Measurements from ENCODE around the gene GTF3C5. TPM values are rescaled to one million over a fixed set of nuclear protein-coding genes. Genes with fewer than 3 reads are reported as not detected.

GTF3C5 gene
- total and polyA plus RNA-seq, 2 of the 4 experiments (the other 2 are of a cell fraction), result 49.1 to 52.3 TPM

- H3K18ac ChIP-seq (ENCODE audit: low read depth, low read length), result no peak overlapping the region
- H2AK5ac ChIP-seq (ENCODE audit: low read depth, low read length), result no peak overlapping the region
- no peak overlapping the region for H3K9ac ChIP-seq (ENCODE audit: low read depth, low read length)
- no peaks in the 10 kb centered on the region for H3K79me1 ChIP-seq (ENCODE audit: low read depth in 1 of 2, low read length in 2 of 2)
- WGBS, 2 experiments (ENCODE audit: extremely low coverage in 2 of 2, insufficient read length in 1 of 2), result 67% methylated on average over 1 of the region's 8 CpGs; no CpG with 5 or more reads in 1 of the 2 experiments
- no peak overlapping the region for H3K4me3 ChIP-seq (ENCODE audit: insufficient read depth, low read depth, low read length)
- no peak overlapping the region for H4K91ac ChIP-seq (ENCODE audit: insufficient read depth, low read depth, low read length)
- no peak overlapping the region for H3K23ac ChIP-seq (ENCODE audit: low read depth, low read length)
- no peak overlapping the region for H3K27ac ChIP-seq (ENCODE audit: insufficient read depth, low read length)
- H3K4me1 ChIP-seq (ENCODE audit: control insufficient read depth, insufficient read depth, low read length), result no peaks in the 10 kb centered on the region
- H3K9me3 ChIP-seq (ENCODE audit: control insufficient read depth, insufficient read depth, low read length), result no peaks in the 10 kb centered on the region
- H3K56ac ChIP-seq (ENCODE audit: extremely low read depth, insufficient read depth, low read length), result no peak overlapping the region
- no peak overlapping the region for H2BK120ac ChIP-seq (ENCODE audit: low read depth, low read length)
- intact Hi-C loops (cut with micrococcal nuclease) (no loop called here), dilution Hi-C loops (cut with HindIII; ENCODE audit: low sequenced_read_pairs, unreplicated experiment) (no loop called here), in situ Hi-C loops (cut with MboI; ENCODE audit: low sequenced_read_pairs) (no loop called here)
- H2BK20ac ChIP-seq (ENCODE audit: low read depth, low read length), result no peak overlapping the region
- H2AFZ ChIP-seq (replicated peaks; ENCODE audit: low read length, poor library complexity), result no peak overlapping the region
- POLR2A ChIA-PET (ENCODE audit: unreplicated experiment), result no interaction called here
- no peak overlapping the region for H2BK5ac ChIP-seq (ENCODE audit: low read depth, low read length, poor library complexity, severe bottlenecking)
- TF ChIP-seq CTCF (conservative IDR thresholded peaks at IDR 0.05; ENCODE audit: low read depth, low read length), result no peak
- TF ChIP-seq MAZ (IDR thresholded peaks at IDR 0.05; ENCODE audit: borderline replicate concordance, low read depth, low read length), result no peak
- TF ChIP-seq RAD21 (IDR thresholded peaks at IDR 0.05; ENCODE audit: low read length), result no peak
- no peak for TF ChIP-seq MAFK (IDR thresholded peaks at IDR 0.05; ENCODE audit: low read depth, low read length)
- no peak for TF ChIP-seq BHLHE40 (IDR thresholded peaks at IDR 0.05; ENCODE audit: low read depth, low read length)
- TF ChIP-seq RCOR1 (IDR thresholded peaks at IDR 0.05; ENCODE audit: insufficient replicate concordance, low read length), result no peak
- TF ChIP-seq, protein P1, sequence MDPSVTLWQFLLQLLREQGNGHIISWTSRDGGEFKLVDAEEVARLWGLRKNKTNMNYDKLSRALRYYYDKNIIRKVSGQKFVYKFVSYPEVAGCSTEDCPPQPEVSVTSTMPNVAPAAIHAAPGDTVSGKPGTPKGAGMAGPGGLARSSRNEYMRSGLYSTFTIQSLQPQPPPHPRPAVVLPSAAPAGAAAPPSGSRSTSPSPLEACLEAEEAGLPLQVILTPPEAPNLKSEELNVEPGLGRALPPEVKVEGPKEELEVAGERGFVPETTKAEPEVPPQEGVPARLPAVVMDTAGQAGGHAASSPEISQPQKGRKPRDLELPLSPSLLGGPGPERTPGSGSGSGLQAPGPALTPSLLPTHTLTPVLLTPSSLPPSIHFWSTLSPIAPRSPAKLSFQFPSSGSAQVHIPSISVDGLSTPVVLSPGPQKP (IDR thresholded peaks at IDR 0.05; ENCODE audit: borderline replicate concordance, low read depth, low read length), result no peak
- TF ChIP-seq POLR2A (IDR thresholded peaks at IDR 0.05; ENCODE audit: low read depth, low read length), result no peak
- no peak for TF ChIP-seq USF2 (IDR thresholded peaks at IDR 0.05; ENCODE audit: low read depth, low read length)
- TF ChIP-seq RFX5 (IDR thresholded peaks at IDR 0.05; ENCODE audit: low read depth, low read length), result no peak
- TF ChIP-seq MXI1 (IDR thresholded peaks at IDR 0.05; ENCODE audit: borderline replicate concordance, low read depth, low read length), result no peak
- no peak for TF ChIP-seq CEBPB (IDR thresholded peaks at IDR 0.05; ENCODE audit: low read depth, low read length)
- TF ChIP-seq NFE2L2 (IDR thresholded peaks at IDR 0.05; ENCODE audit: low read depth, low read length), result no peak
- TF ChIP-seq SMC3 (IDR thresholded peaks at IDR 0.05; ENCODE audit: low read depth, low read length), result no peak
- no peak for TF ChIP-seq FOS (IDR thresholded peaks at IDR 0.05; ENCODE audit: low read depth, low read length)
- TF ChIP-seq CHD1 (IDR thresholded peaks at IDR 0.05; ENCODE audit: low read depth, low read length), result no peak
- no peak overlapping the region for H3K4ac ChIP-seq (ENCODE audit: low read depth, low read length)
- no peak overlapping the region for H4K8ac ChIP-seq (ENCODE audit: low read depth in 2 of 2, low read length in 2 of 2)
- H4K5ac ChIP-seq (ENCODE audit: low read depth, low read length), result no peak overlapping the region
- H3K4me2 ChIP-seq (ENCODE audit: low read depth, low read length), result no peak overlapping the region
- H3K9me1 ChIP-seq (ENCODE audit: insufficient read depth, low read length), result no peaks in the 10 kb centered on the region
- CTCF ChIA-PET, result no interaction called here
- ATAC-seq (ENCODE audit: low read depth) (no peak), DNase-seq (no peak)
- no peak overlapping the region for H2BK15ac ChIP-seq (ENCODE audit: low read depth, low read length)
- BruUV-seq (replicated peaks), result no TSS peak
- H4K20me1 ChIP-seq (ENCODE audit: insufficient read depth, low read length), result no peaks in the 10 kb centered on the region; the same call in 1 of the 2 replicates
- peaks cover 66% of the 10 kb centered on the region for H3K27me3 ChIP-seq (ENCODE audit: control insufficient read depth, insufficient read depth, low read length)
- H3K36me3 ChIP-seq (ENCODE audit: control insufficient read depth, insufficient read depth, low read length), result no peaks in the 10 kb centered on the region
- H3K14ac ChIP-seq (replicated peaks; ENCODE audit: low read depth, low read length), result no peak overlapping the region
- H2AK9ac ChIP-seq (replicated peaks; ENCODE audit: low read depth, low read length, poor library complexity), result no peak overlapping the region
Measured at GRCh38 chr9:132995879-132996278, 34.9 kb upstream of the GTF3C5 start.
